Lower leg skin (tissue), 4 donors: ENCODE measurements around the gene PRRC2C. TPM values are rescaled to one million over a fixed set of nuclear protein-coding genes. Genes with fewer than 3 reads are reported as not detected.

Source experiments
- DNase-seq, 2 donors: peaks; one replicate each; pipeline ENCODE4 v3.0.0-alpha.2; 2019; ENCODE audit warnings: low spot score in 2 of 2
- H3K4me3 ChIP-seq: fragments of 200-600 bp; sonication (generic); 2 replicates; pipeline ENCODE4 v1.5.1; 2017; ENCODE audit warnings: mild to moderate bottlenecking, low read depth; ENCODE audit not compliant: poor library complexity, severe bottlenecking
- CTCF ChIP-seq, 3 donors: fragments of 450-650 bp; IDR thresholded peaks; one replicate each; pipeline ENCODE4 v1.5.1; 2016; ENCODE audit warnings: antibody characterized with exemption in 3 of 3, mild to moderate bottlenecking in 3 of 3, moderate library complexity in 2 of 3
- POLR2A ChIP-seq, 2 donors: fragments of 450-650 bp; IDR thresholded peaks; one replicate each; pipeline ENCODE4 v1.6.1; 2016 to 2017; ENCODE audit warnings: antibody characterized with exemption in 2 of 2, mild to moderate bottlenecking in 1 of 2, moderate library complexity in 1 of 2
- WGBS, 2 donors: methylation state at CpG; one replicate each; pipeline ENCODE4 v1.1.5; 2018; 5-methylcytosine and 5-hydroxymethylcytosine counted together
- intact Hi-C: fragments of 100-400 bp; cut with DNase I; formaldehyde crosslinking; loops from one replicate; pipeline ENCODE4 v1.15.0; 2023; ENCODE audit warnings: low total_unique reads
- total RNA-seq, 4 donors: library from RNA; depleted of rRNA; stranded (reverse); fragments of >200 nt; gene quantifications; one replicate each; pipeline ENCODE4 v1.1.0, GENCODE V29; 2016

PRRC2C gene
- total RNA-seq, 4 donors from 2014 or later = 68.6 to 93.4 (median 83.1) TPM

GRCh38 chr1:171636141-171636540, 150.8 kb downstream of the PRRC2C start:
- 84 to 87% methylated on average over 11 of the region's 11 CpGs for WGBS, 2 donors
- DNase-seq = no peak
- TF ChIP-seq POLR2A (IDR thresholded peaks at IDR 0.05) (no peak), CTCF (IDR thresholded peaks at IDR 0.05) (no peak)
- intact Hi-C loops = loop anchor here (10.0 kb wide), 1 partner anchor 339 kb away; no protein-coding TSS in a partner anchor
- no peak overlapping the region for H3K4me3 ChIP-seq

GRCh38 chr1:171637928-171638576, 152.7 kb downstream of the PRRC2C start:
- WGBS, 2 donors = 53 to 80% methylated on average over 4 of the region's 4 CpGs
- intact Hi-C loops = loop anchor here (10.0 kb wide), 1 partner anchor 337 kb away; no protein-coding TSS in a partner anchor
- no peak for TF ChIP-seq POLR2A (IDR thresholded peaks at IDR 0.05)
- no peak for TF ChIP-seq CTCF (IDR thresholded peaks at IDR 0.05)
- no peak overlapping the region for H3K4me3 ChIP-seq
- no peak for DNase-seq

- DNase-seq = no peak
- TF ChIP-seq CTCF (IDR thresholded peaks at IDR 0.05) (no peak), POLR2A (IDR thresholded peaks at IDR 0.05) (no peak)
- WGBS, 2 donors = 88 to 97% methylated on average over 1 of the region's 1 CpG
- H3K4me3 ChIP-seq = no peak overlapping the region
- intact Hi-C loops = no loop called here
Observed at GRCh38 chr1:171640225-171640624, 154.9 kb downstream of the PRRC2C start.

- WGBS, 2 donors = 63 to 69% methylated on average over 10 of the region's 10 CpGs
- intact Hi-C loops = no loop called here
- TF ChIP-seq POLR2A (IDR thresholded peaks at IDR 0.05) (no peak), CTCF (IDR thresholded peaks at IDR 0.05) (no peak)
Observed at GRCh38 chr1:171641076-171641864, 155.9 kb downstream of the PRRC2C start.

GRCh38 chr1:171642197-171642596, 156.9 kb downstream of the PRRC2C start:
- intact Hi-C loops = no loop called here
- WGBS, 2 donors = 86 to 90% methylated on average over 4 of the region's 4 CpGs
- no peak for TF ChIP-seq CTCF (IDR thresholded peaks at IDR 0.05)
- no peak for TF ChIP-seq POLR2A (IDR thresholded peaks at IDR 0.05)
- H3K4me3 ChIP-seq = no peak overlapping the region
- no peak for DNase-seq

More at GRCh38 chr1:171641076-171641864, 155.9 kb downstream of the PRRC2C start:
- no peak for DNase-seq
- no peak overlapping the region for H3K4me3 ChIP-seq

Other genes with a start within 250 kb of the PRRC2C start
- gene FMO1, start 237.0 kb upstream of the PRRC2C start, total RNA-seq = 1 to 10 TPM in 3 of 4 donors, under 1 TPM in 1; 0.53 to 3.4 (median 2.2) TPM
- 1 to 10 TPM; 2.3 to 4.7 (median 3.2) TPM for gene FMO4, start 171.3 kb upstream of the PRRC2C start, total RNA-seq
- gene MYOCOS, start 136.7 kb downstream of the PRRC2C start, total RNA-seq = not detected
- gene MYOC, start 167.2 kb downstream of the PRRC2C start, total RNA-seq = 1 to 10 TPM; 3.0 to 6.3 (median 4.4) TPM